Activated CD8-positive, alpha-beta memory T cell treated with anti-CD3 and anti-CD28 coated beads, Interleukin-2, amount 50 U/mL, for 1 hour (primary cell): Measurements from ENCODE around the gene NCSTN.
A peak's percentile ranks its signal among the peaks of the same experiment; 100 is the strongest.

Experiments
- DNase-seq: peaks from one replicate; pipeline ENCODE4 v3.0.0-alpha.2; 2020; ENCODE audit errors: extremely low read depth

Gene NCSTN

DNA sequence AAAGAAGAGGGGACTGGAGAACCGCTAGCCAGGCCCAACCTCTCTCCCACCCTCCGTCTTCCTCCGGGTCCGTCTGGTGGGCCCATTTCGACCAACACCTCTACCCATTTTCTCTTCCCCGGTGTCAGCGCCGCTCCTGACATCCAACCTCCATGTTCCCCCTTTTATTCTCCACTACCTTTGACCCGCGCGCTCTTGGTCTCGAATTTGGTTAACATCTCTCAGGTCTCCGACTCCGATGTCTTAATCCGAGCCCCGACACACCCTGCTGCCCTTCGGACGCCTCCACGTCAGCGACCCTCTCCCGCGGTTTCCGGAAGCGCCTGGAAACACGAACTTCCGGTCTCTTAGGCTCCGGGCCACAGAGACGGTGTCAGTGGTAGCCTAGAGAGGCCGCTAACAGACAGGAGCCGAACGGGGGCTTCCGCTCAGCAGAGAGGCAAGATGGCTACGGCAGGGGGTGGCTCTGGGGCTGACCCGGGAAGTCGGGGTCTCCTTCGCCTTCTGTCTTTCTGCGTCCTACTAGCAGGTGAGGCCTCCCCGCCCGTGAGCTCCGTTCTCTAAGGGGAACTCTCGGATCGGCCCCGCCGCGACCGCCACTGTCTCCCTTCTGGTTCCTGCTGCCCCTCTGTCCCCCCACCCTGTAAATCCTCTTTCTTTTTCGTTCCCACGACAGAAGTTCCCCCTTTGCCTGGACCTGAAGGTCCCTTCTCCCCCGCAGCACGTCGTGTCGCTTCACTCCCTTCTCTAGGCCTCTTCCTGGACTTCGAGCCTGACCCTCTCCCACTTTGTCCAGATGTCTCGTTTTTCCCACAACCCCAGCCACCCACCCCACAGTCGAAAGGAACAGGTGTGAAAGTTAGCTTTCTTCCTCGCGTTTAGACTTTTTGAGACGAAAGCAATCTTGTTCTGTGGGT is at the start of gene NCSTN, which contains the start of gene COPA:
Gene NCSTN, plus strand, starts transcription at position 431 of the 917 bp plus-strand sequence. Its CDS starts 14 bp downstream, at position 445.
Gene COPA, minus strand, starts transcription at position 298 of the 917 bp plus-strand sequence. Its CDS starts 80 bp downstream, at position 218.
- DNase-seq = peak; percentile 77

DNA sequence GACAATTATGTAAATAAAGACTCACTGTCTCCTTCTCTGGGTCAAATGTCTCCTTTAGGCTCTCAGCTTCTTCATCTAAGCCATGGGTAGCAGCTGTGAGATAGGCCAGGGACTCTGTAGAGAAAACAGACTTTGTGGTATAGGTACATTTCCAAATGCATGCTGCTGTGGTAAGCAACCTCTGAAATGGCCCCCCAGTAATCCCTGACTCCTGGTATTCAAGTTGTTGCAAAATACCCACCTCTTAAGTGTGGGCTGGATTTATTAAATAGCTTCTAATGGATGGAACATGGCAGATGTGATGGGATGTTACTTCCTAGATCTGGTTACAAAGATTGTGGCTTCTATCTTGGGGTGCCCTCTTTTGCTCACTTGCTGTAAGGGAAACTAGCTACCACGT is 47.1 kb upstream of the NCSTN start:
- DNase-seq = no peak

DNA sequence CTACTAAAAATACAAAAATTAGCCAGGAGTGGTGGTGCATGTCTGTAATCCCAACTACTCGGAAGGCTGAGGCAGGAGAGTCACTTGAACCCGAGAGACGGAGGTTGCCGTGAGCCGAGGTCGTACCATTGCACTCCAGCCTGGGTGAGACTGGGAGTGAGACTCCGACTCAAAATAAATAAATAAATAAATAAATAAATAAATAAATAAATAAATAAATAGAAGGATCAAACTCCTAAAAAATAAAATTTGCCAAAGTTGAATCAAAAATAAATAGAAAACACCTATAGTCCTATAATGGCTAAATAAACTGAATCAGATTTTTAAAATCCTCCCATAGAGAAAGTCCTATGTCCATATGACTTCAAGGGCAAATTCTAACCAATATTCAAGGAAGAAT is 43.0 kb upstream of the NCSTN start:
- DNase-seq = no peak

DNA sequence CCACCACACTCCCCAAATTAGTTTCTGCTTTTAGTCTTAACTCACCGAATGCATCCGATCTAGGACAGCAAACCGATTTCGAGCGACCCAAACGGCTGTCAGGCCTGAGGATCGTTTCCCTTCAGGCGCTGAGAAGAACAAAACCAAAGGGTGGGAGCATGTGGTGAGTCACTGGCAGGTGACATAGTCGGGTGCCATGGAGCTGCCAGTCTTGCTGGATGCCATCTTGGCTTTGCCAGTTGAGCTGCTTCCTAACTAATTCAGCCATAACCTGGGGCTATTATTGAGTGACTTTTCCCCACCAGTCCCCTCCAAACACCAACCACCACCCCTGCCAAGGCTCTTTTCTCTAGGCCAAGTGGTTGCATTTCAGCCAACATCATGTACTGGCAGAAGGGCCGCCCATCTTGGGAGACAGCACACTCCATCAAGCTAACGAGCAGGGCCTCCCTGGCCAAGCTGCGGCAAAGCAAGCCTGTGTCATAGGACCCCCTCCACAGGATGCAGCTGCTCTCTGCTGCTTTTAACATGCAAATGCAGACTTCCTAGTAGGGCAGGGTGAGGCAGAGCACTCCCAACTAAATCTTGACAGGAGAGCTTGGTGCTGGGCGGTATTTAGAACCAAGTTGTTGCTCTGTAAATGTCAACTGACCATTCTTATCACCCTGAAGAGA is 35.9 kb upstream of the NCSTN start:
- no peak for DNase-seq

DNA sequence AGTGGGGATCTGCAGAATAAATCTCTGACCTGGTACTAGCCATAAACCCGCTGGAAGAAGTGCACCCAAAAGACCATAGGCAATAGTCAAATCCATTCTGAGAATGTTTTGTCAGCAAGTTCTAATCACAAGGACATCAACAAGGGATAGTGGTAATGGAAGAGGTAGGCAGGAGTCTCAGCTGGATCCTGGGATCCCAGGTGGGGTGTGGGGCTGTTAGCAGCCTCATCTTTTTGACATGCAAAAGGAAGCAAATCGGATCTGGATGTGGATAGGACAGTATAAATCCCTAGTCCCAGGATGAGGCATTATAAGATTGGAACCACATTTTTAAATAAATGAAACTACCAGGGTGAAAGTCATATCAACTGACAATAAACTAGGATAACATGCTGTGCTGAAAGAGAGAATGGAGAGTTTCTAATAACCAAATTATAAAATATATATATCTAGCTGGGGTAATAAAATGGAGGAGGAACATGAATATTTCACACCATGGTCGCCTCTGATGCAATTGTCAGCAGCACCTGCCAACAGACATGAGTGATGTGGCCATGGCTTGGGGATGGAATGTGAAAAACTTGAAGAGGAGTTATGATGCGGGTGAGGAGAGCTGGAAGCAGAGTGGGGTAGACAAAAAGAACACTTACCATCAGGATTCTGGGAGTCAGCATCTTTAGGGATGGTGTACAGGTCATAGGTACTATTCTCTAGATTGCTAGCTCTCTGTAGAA is 34.6 kb upstream of the NCSTN start:
- no peak for DNase-seq

DNA sequence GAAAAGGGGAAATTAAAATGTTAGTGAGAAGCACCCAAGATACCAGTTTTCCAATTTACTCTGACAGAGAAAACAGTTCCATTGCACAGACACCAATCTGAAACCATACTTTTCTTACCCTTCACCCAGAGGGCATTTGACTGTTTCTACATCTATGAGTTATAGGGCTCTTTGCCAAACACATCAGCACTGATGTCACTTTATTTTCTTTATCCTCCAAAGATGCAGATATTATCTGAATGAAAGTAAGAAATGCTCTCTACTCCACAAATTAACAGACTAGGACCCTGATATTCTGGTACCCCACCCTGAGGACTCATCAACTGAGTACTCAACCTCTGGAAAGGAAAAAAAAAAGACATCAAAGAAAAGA is 34.0 kb upstream of the NCSTN start:
- no peak for DNase-seq

DNA sequence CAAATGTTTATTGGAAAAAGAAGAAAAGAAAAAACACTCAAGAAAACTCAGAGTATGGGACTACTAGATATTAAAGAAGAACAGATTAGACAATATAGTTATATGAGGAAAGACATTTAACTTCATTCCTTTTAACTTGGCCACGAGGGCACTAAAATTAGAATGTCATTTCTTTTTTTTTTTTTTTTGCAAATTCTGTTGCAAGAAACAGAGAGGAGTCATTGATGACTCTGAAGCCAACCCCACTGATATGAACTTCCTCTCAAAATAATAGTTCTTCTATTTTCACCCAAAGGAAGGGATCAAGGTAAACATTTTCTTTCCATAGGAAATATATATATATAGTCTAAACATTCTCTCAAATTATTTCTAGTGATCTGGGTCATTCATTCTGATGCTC is 33.6 kb upstream of the NCSTN start:
- DNase-seq = no peak

DNA sequence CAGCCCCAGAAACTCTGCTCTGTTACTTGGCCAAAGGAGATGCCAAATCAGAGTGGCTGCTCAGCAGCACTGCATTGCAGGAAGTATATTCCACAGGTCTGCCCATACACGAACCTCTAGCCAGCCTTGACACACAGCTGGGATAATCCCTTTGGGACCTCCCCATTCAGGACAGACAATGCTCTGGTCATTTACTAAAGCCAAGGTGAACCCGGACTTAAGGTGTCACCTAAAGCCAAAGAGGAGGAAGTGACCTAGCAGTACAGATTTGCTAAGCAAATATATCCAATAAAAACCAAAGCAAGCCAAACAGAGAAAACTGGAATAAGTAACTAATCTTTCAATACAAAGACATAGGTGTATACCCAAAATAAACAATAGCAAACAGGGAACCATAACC is 27.8 kb upstream of the NCSTN start:
- DNase-seq = no peak

DNA sequence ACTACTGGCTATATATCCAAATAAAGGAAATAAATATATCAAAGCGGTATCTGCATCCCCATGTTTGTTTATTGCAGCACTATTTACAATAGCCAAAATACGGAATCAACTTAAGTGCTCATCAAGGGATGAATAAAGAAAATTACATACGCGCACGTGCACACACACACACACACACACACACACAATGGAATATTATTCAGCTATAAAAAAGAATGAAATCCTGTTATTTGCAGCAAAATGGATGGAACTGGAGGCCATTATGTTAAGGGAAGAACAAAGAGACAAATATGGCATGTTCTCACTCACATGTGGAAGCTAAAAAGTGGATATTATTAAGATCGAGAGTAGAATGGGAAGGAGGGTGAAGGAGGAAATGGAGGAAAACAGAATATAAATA is 20.4 kb upstream of the NCSTN start:
- no peak for DNase-seq

DNA sequence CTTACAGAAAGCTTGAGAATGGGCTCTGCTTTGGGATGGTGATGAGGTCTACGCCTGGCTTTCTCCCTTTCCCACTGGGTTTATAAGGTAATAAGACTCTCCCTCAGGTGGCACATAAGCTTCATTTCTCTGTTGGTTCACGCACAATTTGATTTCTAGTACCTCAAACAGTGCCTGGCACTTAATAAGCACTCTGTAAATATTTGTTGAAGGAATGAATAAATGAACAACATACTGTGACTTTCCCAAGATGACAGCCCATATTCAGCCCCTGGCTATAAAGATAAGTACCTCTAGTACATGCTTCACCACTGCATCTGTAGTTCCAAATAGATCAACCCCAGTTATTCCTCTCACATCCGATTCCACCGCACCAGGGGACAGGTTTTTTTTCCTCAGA is 17.9 kb upstream of the NCSTN start:
- no peak for DNase-seq

DNA sequence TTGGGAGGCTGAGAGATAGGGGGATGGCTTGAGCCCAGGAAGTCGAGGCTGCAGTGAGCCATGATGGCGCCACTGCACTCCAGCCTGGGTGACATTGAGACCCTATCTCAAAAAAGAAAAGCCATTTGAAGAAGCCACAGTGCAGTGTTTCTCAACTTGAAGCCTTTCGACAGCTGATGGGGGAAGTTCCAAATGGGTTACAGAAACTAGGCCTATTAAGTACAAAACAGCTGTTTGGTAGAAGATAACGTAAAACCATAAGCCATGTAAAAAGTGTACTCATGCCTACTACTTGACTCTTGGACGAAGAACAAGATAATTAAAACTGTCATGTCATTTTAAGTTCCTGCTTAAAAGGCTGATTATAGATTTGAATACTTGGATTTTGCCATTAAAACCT is 16.8 kb upstream of the NCSTN start:
- no peak for DNase-seq

DNA sequence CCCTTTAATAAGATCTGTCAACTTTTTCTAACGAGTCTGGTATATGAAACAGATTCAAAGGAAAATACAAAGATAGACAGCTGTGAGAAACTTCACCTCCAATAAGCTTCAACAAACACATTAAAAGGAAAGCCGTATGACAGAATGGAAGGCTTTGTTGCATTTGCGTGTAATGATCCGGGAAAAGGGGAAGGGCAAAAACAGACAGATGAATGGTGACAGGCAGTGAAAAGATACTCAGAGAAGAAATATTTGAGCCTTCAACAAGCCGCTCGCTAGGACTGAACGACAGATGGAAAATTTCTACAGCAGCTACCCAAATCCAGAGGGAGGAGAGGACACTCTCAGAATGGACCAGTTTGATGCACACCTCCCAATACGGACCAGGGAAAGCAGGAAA is 15.0 kb upstream of the NCSTN start:
- no peak for DNase-seq

DNA sequence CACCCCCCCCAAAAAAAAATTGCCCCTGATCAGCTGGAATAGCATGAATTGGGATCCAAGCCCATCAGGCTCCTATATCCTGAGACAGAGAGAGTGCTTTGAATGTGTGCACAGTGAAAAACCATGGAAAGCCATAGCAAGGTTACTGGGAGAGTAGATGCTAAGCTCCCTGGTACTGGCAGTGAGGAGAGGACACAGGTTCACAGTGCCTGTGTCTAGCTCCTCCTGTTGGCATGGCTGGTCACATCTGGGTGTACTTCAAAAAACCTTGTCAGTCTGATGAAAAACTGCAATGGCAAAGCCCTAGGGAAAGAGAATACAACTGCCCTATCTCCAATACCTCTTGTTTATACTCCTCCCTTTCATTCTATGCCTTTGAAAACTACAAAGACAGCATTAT is 13.1 kb upstream of the NCSTN start:
- DNase-seq = no peak

DNA sequence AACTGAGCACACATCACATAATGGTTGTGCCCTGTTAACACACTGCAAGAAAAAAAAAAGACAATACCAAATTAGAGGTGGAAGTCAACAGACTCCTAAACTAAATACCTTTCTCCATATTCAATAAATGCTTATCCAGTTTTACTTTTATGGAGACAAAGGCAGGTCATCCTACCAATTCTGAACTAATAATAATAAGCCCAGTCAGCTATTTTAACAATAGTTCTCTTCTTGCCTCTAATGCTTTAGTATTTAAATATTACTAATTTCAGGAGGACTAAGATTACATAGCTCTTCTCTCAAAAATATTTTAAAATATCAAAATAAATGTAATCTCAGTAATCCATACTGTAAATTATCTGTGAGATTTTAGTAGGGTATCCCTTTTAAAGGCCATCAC is 10.7 kb upstream of the NCSTN start:
- no peak for DNase-seq

DNA sequence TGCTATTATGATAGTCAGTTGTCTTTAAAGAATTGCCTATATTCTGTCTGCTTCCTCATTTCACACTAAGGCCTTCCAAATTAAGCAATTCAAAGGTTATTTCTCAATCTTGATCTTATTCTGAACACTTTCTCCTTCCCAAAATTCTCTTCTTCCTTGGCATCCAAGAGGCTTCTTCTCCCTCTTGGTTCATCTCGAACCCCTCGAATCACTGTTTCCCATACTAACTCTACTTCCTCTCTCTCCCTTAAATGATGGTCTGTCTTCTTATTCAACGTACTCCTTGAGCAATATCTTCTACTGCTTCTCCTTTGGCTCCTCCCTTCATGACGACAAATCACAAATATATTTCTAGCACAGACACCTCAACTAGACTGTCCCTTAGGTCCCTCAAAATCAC is 4.6 kb upstream of the NCSTN start:
- no peak for DNase-seq

DNA sequence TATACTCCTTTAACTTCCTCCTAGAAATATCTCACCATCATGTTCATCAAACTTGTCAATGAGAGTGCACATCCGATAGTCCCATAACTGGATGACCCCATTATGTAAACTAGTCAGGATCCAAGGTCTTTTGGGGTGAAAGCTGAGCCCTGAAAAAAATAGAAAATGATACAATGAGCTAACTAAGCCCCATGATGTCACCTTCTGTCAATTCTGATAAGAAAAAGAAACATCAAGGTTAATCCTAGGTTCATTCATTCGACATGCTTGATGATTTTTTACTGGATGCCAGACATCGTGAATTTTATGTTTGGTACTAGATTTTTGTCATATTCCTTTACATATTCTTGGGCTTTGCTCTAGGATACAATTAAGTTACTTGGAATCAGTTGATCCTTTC is 3.0 kb upstream of the NCSTN start:
- no peak for DNase-seq

DNA sequence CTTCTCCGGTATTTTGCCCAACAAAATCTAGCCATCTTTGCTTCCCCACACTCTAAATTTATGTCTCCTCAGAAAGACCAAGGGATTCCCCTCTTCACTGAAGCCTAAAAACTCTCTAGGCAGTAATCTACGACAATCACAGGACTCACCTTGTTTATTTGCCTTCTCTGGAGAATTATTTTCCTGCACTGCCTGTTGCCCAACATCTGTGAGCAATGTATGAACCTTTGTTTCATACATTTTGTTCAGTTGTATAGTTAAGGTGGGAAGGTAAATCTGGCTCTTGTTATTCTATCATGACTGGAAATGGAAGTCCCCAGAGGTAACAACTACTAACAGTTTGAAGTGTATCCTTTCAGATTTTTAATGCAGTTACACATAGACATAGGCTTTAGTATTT is 2.3 kb upstream of the NCSTN start:
- DNase-seq = no peak

DNA sequence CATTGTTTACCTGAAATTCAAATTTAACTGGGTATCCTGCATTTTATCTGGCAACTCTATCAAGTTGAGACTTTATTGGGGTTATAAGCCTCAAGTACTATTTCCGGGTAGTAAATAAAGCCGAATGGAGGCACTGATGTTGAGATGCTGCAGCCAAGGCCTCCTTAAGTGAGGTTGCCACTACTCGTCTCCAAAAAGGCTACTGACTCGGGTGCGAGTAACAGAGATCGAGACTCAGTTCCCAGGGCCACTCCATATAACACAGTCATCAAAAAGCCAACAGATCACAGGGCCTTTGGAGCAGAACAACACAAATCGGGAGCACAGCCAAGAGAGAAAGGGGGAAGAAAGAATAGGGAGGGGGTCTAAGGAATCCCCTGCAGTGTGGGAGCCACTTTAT is 657 bp upstream of the NCSTN start:
- DNase-seq = no peak

DNA sequence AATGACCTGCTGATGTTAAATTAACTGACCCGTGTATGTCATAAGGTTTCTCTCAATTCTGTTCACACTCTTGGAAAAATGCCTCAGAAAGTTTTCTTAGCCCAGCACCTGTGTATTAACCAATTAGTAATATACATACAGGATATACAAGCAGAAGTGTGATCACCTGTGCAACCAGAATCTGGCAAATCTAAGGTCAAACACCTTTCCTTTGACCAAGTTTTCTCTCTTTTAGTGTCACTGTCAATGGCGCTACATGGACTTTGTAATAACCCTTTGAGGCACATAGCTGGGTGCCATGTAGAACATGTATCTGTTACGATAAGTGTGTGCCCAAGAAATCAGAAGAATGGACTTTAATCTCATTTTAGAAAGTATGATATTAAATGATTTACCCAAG is 1.1 kb downstream of the NCSTN start:
- DNase-seq = no peak

DNA sequence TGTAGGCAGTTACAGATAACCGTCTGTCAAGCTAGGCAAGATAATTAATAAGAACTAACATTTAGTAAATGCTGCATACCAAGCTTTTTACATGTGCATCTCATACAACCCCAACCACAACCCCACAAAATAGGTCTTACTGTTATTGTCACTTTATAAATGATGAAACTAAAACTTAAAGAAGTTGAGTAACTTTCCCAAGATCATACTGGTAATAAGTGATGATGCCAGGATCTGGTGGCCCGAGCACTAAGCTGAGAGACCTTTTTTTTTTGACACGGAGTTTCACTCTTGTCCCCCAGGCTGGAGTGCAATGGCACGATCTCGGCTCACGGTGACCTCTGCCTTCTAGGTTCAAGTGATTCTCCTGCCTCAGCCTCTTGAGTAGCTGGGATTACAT is 1.8 kb downstream of the NCSTN start:
- DNase-seq = no peak

DNA sequence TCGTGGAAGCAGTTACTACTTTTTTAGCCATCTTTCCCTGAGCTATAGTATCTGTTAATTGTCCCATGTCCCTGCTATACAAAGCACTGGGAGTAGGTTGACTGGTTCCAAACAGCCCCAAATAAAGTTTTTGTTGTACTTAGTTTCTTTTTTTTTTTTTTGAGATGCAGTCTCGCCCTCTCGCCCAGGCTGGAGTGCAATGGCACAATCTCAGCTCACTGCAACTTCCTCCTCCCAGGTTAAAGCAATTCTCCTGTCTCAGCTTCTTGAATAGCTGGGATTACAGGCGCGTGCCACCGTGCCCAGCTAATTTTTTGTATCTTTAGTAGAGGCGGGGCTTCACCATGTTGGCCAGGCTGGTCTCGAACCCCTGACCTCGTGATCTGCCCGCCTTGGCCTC is 3.3 kb downstream of the NCSTN start:
- no peak for DNase-seq

DNA sequence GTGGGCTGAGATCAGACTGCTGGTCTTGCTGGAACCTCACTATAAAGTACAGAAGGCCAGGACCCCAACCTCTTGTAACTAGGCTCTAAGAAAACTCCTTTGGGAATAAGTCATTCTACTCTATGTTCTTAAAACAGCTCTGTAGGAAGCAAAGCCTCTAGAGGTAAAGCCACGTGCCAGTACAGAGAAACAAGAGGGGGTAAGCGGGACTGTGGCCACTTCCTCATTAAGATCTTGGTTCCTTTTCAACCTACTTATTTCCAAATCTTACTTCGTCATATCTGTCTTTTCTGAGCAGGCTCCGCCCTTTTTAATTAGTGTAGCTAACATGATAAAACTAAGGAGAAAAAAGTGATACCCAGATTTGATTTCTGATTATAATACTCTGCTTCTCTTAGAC is 3.8 kb downstream of the NCSTN start:
- no peak for DNase-seq

DNA sequence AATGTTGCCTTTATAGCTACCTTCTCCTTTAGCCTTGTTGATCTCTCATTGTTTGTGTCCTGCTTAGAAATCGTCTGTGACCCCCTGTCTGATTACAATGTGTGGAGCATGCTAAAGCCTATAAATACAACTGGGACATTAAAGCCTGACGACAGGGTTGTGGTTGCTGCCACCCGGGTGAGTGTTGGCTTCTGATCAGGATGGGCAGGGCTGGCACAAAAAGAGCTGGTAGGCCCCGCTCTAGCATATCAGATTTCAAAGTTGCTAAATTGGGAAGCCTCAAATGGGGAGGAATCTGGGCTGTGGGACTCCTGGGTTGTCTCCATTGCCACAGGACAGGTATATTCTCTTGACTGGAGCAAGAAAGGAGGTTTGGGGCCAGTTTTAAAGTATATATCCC is 8.4 kb downstream of the NCSTN start:
- DNase-seq = no peak
